GM12873 (cell line): ENCODE results near the gene GPATCH3.

ENCODE experiments used
- TF ChIP-seq, protein P1 (sequence below): IDR thresholded peaks from 2 replicates; pipeline ENCODE4 v1.5.1; 2012; ENCODE audit warnings: low read depth, mild to moderate bottlenecking, moderate library complexity, low read length, control low read depth; ENCODE audit not compliant: insufficient read depth; ENCODE audit errors: missing control alignments

Gene GPATCH3

DNA sequence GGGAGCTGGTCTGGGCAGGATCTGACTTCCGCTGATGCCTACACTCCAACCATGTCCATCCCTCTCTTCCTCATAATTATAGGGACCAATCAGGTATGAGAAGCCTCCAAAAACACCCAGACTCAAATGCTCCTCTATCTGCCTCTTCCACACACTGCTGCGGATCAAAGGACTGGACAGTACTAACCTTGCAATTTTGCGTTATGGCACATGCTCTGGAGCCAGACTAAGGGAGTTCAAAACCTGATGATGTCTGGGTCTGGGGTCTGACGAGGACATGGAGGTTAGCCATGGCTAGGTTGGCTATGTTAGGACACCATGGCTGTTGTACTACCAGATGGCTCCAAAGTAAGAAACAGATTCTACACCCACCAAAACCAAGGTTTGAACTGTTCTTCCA lies 20.5 kb downstream of the GPATCH3 start:
- TF ChIP-seq, protein P1, sequence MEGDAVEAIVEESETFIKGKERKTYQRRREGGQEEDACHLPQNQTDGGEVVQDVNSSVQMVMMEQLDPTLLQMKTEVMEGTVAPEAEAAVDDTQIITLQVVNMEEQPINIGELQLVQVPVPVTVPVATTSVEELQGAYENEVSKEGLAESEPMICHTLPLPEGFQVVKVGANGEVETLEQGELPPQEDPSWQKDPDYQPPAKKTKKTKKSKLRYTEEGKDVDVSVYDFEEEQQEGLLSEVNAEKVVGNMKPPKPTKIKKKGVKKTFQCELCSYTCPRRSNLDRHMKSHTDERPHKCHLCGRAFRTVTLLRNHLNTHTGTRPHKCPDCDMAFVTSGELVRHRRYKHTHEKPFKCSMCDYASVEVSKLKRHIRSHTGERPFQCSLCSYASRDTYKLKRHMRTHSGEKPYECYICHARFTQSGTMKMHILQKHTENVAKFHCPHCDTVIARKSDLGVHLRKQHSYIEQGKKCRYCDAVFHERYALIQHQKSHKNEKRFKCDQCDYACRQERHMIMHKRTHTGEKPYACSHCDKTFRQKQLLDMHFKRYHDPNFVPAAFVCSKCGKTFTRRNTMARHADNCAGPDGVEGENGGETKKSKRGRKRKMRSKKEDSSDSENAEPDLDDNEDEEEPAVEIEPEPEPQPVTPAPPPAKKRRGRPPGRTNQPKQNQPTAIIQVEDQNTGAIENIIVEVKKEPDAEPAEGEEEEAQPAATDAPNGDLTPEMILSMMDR, result no peak

DNA sequence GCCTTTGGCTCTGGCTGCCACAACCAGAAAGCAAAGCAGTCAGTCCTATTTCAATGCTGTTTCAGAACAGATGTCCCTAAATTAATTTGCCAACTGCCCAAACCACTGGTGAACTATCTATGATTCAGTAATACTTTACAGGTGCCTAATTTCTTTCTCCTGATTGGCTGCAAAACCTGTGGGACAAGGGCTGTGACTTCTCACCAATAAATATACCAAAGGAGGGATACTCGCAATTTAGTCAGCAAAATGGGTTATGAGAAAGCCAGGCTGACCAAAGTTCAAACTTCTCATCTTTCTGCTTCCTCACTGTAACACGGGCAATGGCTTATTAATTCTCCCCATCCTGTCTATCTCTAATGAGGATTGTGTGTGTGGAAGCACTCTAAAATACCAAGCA lies 22.9 kb downstream of the GPATCH3 start:
- TF ChIP-seq, protein P1, result no peak

DNA sequence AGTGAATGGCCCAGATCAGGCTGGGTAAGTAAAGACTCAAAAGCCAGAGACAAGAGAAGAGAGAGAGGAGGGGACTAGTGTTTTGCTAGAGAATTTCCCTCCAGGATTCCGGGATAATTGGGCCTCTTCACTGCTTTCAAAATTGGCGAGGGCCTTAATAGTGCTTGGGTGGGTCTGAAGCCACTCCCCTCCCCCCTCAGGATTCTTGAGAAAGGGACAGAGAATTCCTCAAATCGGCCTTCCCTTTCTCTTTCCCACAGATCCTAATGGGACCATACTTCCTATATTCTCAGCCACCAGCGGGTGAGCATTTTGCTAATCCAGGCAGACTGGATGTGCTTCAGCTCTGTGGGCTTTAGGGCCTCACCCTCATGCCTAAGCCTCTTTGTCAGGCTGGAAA lies 25.4 kb downstream of the GPATCH3 start:
- TF ChIP-seq, protein P1, result no peak

DNA sequence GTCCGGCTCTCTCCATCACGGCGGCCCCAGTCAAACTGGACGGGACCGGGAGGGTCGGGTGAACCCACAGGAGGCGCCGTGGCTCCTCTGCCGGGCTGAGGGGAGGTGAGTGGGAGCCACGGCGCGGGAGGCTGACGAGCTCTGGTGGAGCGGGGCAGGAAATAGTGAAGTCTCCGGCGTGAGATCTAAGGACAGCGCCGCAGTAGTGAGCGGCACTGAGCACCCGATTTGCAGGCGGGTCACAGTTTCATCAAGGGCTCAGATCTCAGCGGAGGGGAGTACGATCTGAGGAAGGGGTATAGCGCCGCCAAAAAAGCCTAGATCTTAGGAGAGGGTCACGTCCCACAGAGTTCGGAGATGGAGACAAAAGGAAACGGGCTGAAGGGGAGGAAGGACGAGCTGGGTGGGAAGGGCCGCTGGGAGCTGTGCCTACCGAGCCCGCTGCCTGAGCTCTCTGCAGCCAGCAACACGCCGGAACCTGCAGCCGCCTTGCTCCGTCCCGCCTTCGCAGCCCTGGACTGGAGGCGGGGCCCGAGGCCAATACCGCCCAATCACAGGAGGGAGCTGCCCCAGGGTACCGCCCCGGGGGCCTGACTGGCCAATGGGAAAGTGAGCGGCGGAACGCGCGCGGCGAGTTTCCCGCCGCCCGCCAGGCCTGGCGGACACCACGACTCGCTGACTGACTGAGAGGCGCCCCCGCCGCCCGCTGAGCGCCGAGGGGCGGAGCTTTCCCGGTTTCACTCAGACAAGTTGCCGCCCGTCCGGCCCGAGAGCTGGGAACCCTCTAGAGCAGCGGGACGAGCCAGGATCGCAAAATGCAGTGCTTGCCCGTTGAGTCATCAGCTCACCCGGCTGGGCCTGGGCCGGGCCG lies 35.4 kb downstream of the GPATCH3 start:
- TF ChIP-seq, protein P1, result peak; percentile 18

DNA sequence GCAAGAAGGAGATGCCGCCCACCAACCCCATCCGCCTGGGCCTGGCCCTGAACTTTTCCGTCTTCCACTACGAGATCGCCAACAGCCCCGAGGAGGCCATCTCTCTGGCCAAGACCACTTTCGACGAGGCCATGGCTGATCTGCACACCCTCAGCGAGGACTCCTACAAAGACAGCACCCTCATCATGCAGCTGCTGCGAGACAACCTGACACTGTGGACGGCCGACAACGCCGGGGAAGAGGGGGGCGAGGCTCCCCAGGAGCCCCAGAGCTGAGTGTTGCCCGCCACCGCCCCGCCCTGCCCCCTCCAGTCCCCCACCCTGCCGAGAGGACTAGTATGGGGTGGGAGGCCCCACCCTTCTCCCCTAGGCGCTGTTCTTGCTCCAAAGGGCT lies 36.6 kb downstream of the GPATCH3 start:
- TF ChIP-seq, protein P1, result no peak

DNA sequence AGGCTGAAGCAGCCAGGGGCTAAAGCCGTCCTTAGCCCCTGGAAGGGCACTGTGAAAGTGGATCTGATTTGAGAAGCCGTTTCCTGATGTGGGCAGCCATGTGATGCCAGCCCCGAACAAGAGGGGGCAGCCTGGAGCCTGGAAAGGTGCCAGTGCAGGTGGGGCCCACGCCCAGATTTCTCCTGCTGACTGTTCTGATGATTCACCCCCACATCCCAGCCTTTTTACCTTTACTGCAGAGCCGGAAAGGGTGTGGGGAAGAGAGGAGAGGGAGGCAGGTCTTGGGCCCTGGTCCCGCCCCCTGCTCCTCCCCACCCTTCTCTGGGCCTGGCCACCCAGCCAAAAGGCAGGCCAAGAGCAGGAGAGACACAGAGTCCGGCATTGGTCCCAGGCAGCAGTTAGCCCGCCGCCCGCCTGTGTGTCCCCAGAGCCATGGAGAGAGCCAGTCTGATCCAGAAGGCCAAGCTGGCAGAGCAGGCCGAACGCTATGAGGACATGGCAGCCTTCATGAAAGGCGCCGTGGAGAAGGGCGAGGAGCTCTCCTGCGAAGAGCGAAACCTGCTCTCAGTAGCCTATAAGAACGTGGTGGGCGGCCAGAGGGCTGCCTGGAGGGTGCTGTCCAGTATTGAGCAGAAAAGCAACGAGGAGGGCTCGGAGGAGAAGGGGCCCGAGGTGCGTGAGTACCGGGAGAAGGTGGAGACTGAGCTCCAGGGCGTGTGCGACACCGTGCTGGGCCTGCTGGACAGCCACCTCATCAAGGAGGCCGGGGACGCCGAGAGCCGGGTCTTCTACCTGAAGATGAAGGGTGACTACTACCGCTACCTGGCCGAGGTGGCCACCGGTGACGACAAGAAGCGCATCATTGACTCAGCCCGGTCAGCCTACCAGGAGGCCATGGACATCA lies 37.2 kb downstream of the GPATCH3 start, which contains the start of gene SFN:
Gene SFN, plus strand, starts transcription at position 369 of the 904 bp plus-strand sequence. Its CDS starts 64 bp downstream, at position 433.
- TF ChIP-seq, protein P1, result peak; percentile 79

DNA sequence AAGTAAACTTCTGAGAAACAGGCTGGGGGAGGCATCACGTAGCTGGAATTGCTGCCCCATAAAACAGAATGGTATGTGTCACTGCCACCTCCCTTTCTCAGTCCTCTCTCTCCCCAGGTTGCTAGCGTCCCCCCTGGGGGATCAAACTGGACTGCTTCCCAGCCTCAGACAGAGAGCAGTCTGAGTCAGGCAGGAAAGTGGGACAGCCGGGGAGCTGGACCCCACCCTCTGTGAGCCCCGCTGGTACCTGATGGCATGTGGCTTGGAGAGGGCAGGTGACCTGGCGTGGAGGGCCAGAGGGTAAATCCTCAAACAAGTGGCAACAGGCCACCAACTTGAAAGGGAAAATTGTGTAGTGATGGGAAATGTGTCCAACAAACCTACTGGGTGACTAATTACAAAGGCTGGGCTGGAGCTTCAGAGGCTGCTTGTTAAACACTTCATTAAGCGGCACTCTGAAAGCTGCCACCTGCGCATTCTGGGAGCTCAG lies 38.3 kb downstream of the GPATCH3 start:
- TF ChIP-seq, protein P1, result no peak
